Right ventricle myocardium superior (tissue), 1 donor: ENCODE results near the gene DNAJB6. TPM values are rescaled to one million over a fixed set of nuclear protein-coding genes. Genes with fewer than 3 reads are reported as not detected.

Experiments
- ATAC-seq: fragments of 200-7000 bp; cut with Tn5 transposase; one replicate; pipeline ENCODE4 v1.9.1; 2020; ENCODE audit warnings: mild to moderate bottlenecking; ENCODE audit not compliant: poor library complexity
- DNase-seq: peaks from one replicate; pipeline ENCODE4 v3.0.0-alpha.2; 2020
- intact Hi-C: fragments of 100-400 bp; cut with DNase I; formaldehyde crosslinking; loops from one replicate; pipeline ENCODE4 v1.11.2; 2022
- total RNA-seq: library from RNA; stranded (reverse); fragmentation: NEBNext Ultra II Directional; extraction: Animal tissue kit (Norgen Biotek cat#: 25700); gene quantifications from one replicate; pipeline ENCODE4 v1.2.1, GENCODE V29; 2021
- donor health status: DM: no; HTN: yes; CAD: no; lungs with severe emphysema.

Gene DNAJB6
- total RNA-seq, 1 donor from 2014 or later: 191 TPM

- ATAC-seq (peak; percentile 14), DNase-seq (peak; percentile 36)
- intact Hi-C loops: no loop called here
These were observed 77.9 kb downstream of the DNAJB6 start for GRCh38 chr7:157414702-157415096.

- no peak for ATAC-seq
- intact Hi-C loops: no loop called here
- peak; percentile 24 for DNase-seq
These were observed 78.7 kb downstream of the DNAJB6 start for GRCh38 chr7:157415486-157415885.

- ATAC-seq (no peak), DNase-seq (no peak)
- intact Hi-C loops: no loop called here
These were observed 79.2 kb downstream of the DNAJB6 start for GRCh38 chr7:157416011-157416410.

GRCh38 chr7:157418204-157419034, 81.6 kb downstream of the DNAJB6 start:
- no peak for ATAC-seq
- intact Hi-C loops: no loop called here
- peak; percentile 44 for DNase-seq

- DNase-seq (no peak), ATAC-seq (no peak)
- intact Hi-C loops: no loop called here
These were observed 82.2 kb downstream of the DNAJB6 start for GRCh38 chr7:157419035-157419293.

GRCh38 chr7:157422279-157422678, 85.5 kb downstream of the DNAJB6 start:
- intact Hi-C loops: no loop called here
- ATAC-seq (no peak), DNase-seq (no peak)

GRCh38 chr7:157423348-157423747, 86.5 kb downstream of the DNAJB6 start:
- ATAC-seq (no peak), DNase-seq (no peak)
- intact Hi-C loops: no loop called here

GRCh38 chr7:157423886-157424565, 87.2 kb downstream of the DNAJB6 start:
- no peak for DNase-seq
- no peak for ATAC-seq
- intact Hi-C loops: no loop called here

- DNase-seq: peak; percentile 38
- intact Hi-C loops: no loop called here
These were observed 88.4 kb downstream of the DNAJB6 start for GRCh38 chr7:157425137-157425731.

GRCh38 chr7:157425761-157426160, 89.0 kb downstream of the DNAJB6 start:
- intact Hi-C loops: no loop called here
- ATAC-seq (no peak), DNase-seq (peak; percentile 28)

More at GRCh38 chr7:157425137-157425731, 88.4 kb downstream of the DNAJB6 start:
- ATAC-seq: no peak

GRCh38 chr7:157426463-157427301, 89.9 kb downstream of the DNAJB6 start:
- intact Hi-C loops: no loop called here
- DNase-seq: peak; percentile 34
- ATAC-seq: no peak

GRCh38 chr7:157427811-157428553, 91.2 kb downstream of the DNAJB6 start:
- ATAC-seq (no peak), DNase-seq (peak; percentile 33)
- intact Hi-C loops: no loop called here

GRCh38 chr7:157428554-157428945, 91.7 kb downstream of the DNAJB6 start:
- intact Hi-C loops: no loop called here
- ATAC-seq (no peak), DNase-seq (peak; percentile 22)

- DNase-seq (peak; percentile 27), ATAC-seq (no peak)
- intact Hi-C loops: no loop called here
These were observed 92.3 kb downstream of the DNAJB6 start for GRCh38 chr7:157429001-157429679.

- intact Hi-C loops: no loop called here
- ATAC-seq (no peak), DNase-seq (no peak)
These were observed 92.9 kb downstream of the DNAJB6 start for GRCh38 chr7:157429680-157430224.

GRCh38 chr7:157430721-157431120, 93.9 kb downstream of the DNAJB6 start:
- peak; percentile 24 for DNase-seq

GRCh38 chr7:157431173-157431950, 94.6 kb downstream of the DNAJB6 start:
- intact Hi-C loops: no loop called here
- ATAC-seq (no peak), DNase-seq (peak; percentile 32)

More at GRCh38 chr7:157430721-157431120, 93.9 kb downstream of the DNAJB6 start:
- ATAC-seq: no peak
- intact Hi-C loops: no loop called here
